ENCODE results near the gene MIEF1. TPM values are rescaled to one million over a fixed set of nuclear protein-coding genes. Genes with fewer than 3 reads are reported as not detected.

Gene MIEF1
- polyA plus RNA-seq, 1 of the 3 experiments (the other 2 are of a cell fraction), result 7.5 TPM

- Histone ChIP-seq H3K36me3 (replicated peaks in 1 of 2; ENCODE audit: control insufficient read depth in 1 of 2, insufficient read depth in 2 of 2, low read length in 1 of 2) (no peaks in the 10 kb centered on the region), H2AFZ (ENCODE audit: low read depth) (no peak overlapping the region), H3K4me2 (no peak overlapping the region), H3K27me3 (ENCODE audit: insufficient read depth) (no peaks in the 10 kb centered on the region), H3K9ac (no peak overlapping the region), H3K9me2 (no peaks in the 10 kb centered on the region), H3K4me3 (ENCODE audit: low read depth in 2 of 2, low read length in 1 of 2) (no peak overlapping the region), H3F3A (replicated peaks; ENCODE audit: insufficient read depth) (no peaks in the 10 kb centered on the region), H3K4me1 (ENCODE audit: control insufficient read depth in 1 of 2, insufficient read depth in 2 of 2, low read depth in 1 of 2, low read length in 1 of 2) (peaks cover 0 to 5% of the 10 kb centered on the region in 2 experiments; a peak in 1 of 4 replicates), H3K79me2 (ENCODE audit: insufficient read depth) (no peaks in the 10 kb centered on the region), H3K9me3 (no peaks in the 10 kb centered on the region), H4K20me1 (ENCODE audit: insufficient read depth) (no peaks in the 10 kb centered on the region), H3K27ac (ENCODE audit: low read depth in 2 of 2, low read length in 1 of 2) (no peak overlapping the region)
- CTCF ChIA-PET, result interaction anchor here (0.7 to 2.2 kb wide), 3 partner anchors 13 to 19 kb away, joined by 3 to 6 read pairs (median 4); no protein-coding TSS in a partner anchor
- WGBS (ENCODE audit: low lambda C conversion rate), result 38% methylated on average over 1 of the region's 5 CpGs
- POLR2A ChIA-PET, result no interaction called here
- no peak for DNase-seq
- TF ChIP-seq TCF12 (IDR thresholded peaks at IDR 0.05) (no peak), RXRA (IDR thresholded peaks at IDR 0.05; ENCODE audit: borderline replicate concordance, low read depth) (no peak), RFX5 (IDR thresholded peaks at IDR 0.05; ENCODE audit: low read length) (no peak), GATA2 (CRISPR knock-in tag; IDR thresholded peaks at IDR 0.05) (no peak), REST (IDR thresholded peaks at IDR 0.05; ENCODE audit: low read depth, low read length) (no peak), FOXJ3 (CRISPR knock-in tag; IDR thresholded peaks at IDR 0.05) (no peak), RAD21 (IDR thresholded peaks at IDR 0.05; ENCODE audit: low read length) (no peak), SMC3 (IDR thresholded peaks at IDR 0.05; ENCODE audit: low read depth, low read length) (no peak), TAF1 (IDR thresholded peaks at IDR 0.05; ENCODE audit: borderline replicate concordance, low read depth, low read length) (no peak), MAX (IDR thresholded peaks at IDR 0.05; ENCODE audit: low read depth) (no peak), SIN3A (IDR thresholded peaks at IDR 0.05; ENCODE audit: borderline replicate concordance, low read depth, low read length) (no peak), NFIC (IDR thresholded peaks at IDR 0.05; ENCODE audit: borderline replicate concordance) (no peak), YY1 (IDR thresholded peaks at IDR 0.05; ENCODE audit: low read depth) (no peak), IRF3 (IDR thresholded peaks at IDR 0.05; ENCODE audit: low read depth, low read length) (no peak), JUND (IDR thresholded peaks at IDR 0.05) (no peak)
- TF ChIP-seq, protein P1, sequence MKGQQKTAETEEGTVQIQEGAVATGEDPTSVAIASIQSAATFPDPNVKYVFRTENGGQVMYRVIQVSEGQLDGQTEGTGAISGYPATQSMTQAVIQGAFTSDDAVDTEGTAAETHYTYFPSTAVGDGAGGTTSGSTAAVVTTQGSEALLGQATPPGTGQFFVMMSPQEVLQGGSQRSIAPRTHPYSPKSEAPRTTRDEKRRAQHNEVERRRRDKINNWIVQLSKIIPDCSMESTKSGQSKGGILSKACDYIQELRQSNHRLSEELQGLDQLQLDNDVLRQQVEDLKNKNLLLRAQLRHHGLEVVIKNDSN (IDR thresholded peaks at IDR 0.05; ENCODE audit: borderline replicate concordance, low read depth), result no peak
- TF ChIP-seq, protein P2, sequence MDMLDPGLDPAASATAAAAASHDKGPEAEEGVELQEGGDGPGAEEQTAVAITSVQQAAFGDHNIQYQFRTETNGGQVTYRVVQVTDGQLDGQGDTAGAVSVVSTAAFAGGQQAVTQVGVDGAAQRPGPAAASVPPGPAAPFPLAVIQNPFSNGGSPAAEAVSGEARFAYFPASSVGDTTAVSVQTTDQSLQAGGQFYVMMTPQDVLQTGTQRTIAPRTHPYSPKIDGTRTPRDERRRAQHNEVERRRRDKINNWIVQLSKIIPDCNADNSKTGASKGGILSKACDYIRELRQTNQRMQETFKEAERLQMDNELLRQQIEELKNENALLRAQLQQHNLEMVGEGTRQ (IDR thresholded peaks at IDR 0.05; ENCODE audit: borderline replicate concordance, low read depth, low read length), result no peak
These were observed 20.5 kb upstream of the MIEF1 start for GRCh38 chr22:39481595-39481994.
